Peyer's patch (tissue), 4 donors: Measurements from ENCODE around the gene EFCAB8. TPM values are rescaled to one million over a fixed set of nuclear protein-coding genes. Genes with fewer than 3 reads are reported as not detected.

Source experiments
- DNase-seq, 3 donors: peaks; one replicate each; pipeline ENCODE4 v3.0.0-alpha.2; 2017 to 2019
- H3K27ac ChIP-seq, 4 donors: fragments of 200-600 bp; sonication (generic); one replicate each; pipeline ENCODE4 v1.5.1; 2016 to 2019
- H3K27me3 ChIP-seq, 2 donors: fragments of 200-600 bp; sonication (generic); one replicate each; pipeline ENCODE4 v1.5.1; 2019
- H3K36me3 ChIP-seq, 3 donors: fragments of 200-600 bp; sonication (generic); one replicate each; pipeline ENCODE4 v1.5.1; 2016 to 2019
- H3K4me1 ChIP-seq, 4 donors: fragments of 200-600 bp; sonication (generic); one replicate each; pipeline ENCODE4 v1.5.1; 2016 to 2019
- H3K4me3 ChIP-seq, 4 donors: fragments of 200-600 bp; sonication (generic); 1 replicate in 3 of 4; 2 replicates in 1 of 4; pipeline ENCODE4 v1.5.1; 2016 to 2019; ENCODE audit warnings: mild to moderate bottlenecking in 1 of 4
- H3K9me3 ChIP-seq, 4 donors: fragments of 200-600 bp; sonication (generic); one replicate each; pipeline ENCODE4 v1.5.1; 2016 to 2019; ENCODE audit warnings: mild to moderate bottlenecking in 1 of 4
- POLR2A ChIP-seq, 2 donors: fragments of 450-650 bp; IDR thresholded peaks; one replicate each; pipeline ENCODE4 v1.5.1; 2017; ENCODE audit warnings: antibody characterized with exemption in 2 of 2, mild to moderate bottlenecking in 2 of 2, moderate library complexity in 2 of 2
- total RNA-seq, 4 donors: library from RNA; depleted of rRNA; stranded (reverse); fragments of >200 nt; gene quantifications; one replicate each; pipeline ENCODE4 v1.1.0, GENCODE V29; 2016
- TF ChIP-seq, protein P1 (sequence below), 6 experiments: fragments of 450-650 bp in 4 of 6; fragments of 200-600 bp in 2 of 6; sonication (generic) in 1 of 6; IDR thresholded peaks; one replicate each; pipeline ENCODE4 v1.5.1; 2017 to 2019; ENCODE audit warnings: antibody characterized with exemption in 6 of 6, mild to moderate bottlenecking in 3 of 6, moderate library complexity in 1 of 6

The EFCAB8 gene
- total RNA-seq, 4 donors from 2014 or later: 0.83 TPM; not detected in 3

DNA sequence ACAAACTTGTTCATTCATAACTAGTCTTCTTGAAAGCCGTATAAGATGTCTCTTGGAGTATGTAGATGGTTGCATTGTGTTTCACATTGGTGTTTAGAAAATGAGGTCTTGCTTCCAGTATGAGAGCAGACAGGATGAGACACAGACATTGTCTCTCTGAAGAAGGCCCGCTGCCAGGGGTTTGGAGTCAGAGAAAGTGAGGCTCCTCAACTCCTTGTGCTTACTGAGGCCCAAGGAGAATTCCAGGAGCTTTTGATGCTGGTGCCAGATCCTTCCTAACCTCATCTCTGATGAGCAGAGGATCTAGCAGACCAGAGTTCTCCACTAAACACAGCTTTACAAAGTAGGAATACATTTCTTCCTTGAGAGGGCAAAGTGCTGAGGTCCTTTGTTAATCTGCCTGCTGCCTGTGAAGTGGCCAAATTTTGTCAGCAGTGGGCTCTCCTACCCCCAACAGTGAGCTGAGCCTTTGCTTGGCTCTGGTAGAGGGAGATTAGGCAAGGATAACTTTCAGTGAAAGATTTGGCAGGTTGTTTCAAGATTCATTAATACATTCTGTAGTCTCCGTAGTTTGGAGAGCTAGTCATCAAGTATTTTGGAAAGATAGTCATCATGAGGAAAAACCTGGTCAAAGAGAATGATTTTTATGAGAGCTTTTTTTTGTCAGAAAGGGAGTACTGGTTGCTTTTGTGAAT is 29.3 kb upstream of the EFCAB8 start:
- H3K4me1 ChIP-seq: peaks cover 0 to 13% (median 0%) of the 10 kb centered on the region in 4 donors
- DNase-seq: no peak
- H3K4me3 ChIP-seq: no peak overlapping the region
- H3K27ac ChIP-seq: peak overlapping the region in 2 of 4 donors; percentile 42 to 75
- TF ChIP-seq POLR2A (IDR thresholded peaks at IDR 0.05): no peak
- TF ChIP-seq, protein P1, sequence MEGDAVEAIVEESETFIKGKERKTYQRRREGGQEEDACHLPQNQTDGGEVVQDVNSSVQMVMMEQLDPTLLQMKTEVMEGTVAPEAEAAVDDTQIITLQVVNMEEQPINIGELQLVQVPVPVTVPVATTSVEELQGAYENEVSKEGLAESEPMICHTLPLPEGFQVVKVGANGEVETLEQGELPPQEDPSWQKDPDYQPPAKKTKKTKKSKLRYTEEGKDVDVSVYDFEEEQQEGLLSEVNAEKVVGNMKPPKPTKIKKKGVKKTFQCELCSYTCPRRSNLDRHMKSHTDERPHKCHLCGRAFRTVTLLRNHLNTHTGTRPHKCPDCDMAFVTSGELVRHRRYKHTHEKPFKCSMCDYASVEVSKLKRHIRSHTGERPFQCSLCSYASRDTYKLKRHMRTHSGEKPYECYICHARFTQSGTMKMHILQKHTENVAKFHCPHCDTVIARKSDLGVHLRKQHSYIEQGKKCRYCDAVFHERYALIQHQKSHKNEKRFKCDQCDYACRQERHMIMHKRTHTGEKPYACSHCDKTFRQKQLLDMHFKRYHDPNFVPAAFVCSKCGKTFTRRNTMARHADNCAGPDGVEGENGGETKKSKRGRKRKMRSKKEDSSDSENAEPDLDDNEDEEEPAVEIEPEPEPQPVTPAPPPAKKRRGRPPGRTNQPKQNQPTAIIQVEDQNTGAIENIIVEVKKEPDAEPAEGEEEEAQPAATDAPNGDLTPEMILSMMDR (IDR thresholded peaks at IDR 0.05): no peak
- no peaks in the 10 kb centered on the region for H3K9me3 ChIP-seq
- peaks cover 0 to 40% (median 0%) of the 10 kb centered on the region in 3 donors for H3K36me3 ChIP-seq
- no peaks in the 10 kb centered on the region for H3K27me3 ChIP-seq

DNA sequence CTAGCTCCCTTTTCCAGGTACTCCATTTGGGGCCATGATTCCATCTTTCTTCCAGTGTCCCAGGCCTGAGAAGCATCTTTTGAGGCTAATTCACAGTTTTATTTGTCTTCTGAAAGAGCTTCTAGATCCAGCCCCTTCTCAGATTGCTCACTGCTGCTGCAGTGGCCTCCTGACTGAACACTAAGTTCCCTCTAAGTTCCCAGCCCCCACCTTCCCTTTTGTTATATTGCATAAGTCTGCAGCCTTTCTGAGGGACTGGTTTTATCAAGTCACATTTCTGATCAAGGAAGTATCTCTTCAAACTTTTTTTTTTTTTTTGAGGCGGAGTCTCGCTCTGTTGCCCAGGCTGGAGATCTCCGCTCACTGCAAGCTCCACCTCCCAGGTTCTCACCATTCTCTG is 28.3 kb upstream of the EFCAB8 start:
- H3K4me3 ChIP-seq: no peak overlapping the region
- no peaks in the 10 kb centered on the region for H3K9me3 ChIP-seq
- no peaks in the 10 kb centered on the region for H3K27me3 ChIP-seq
- H3K4me1 ChIP-seq: peaks cover 0 to 13% (median 0%) of the 10 kb centered on the region in 4 donors
- H3K36me3 ChIP-seq: peaks cover 0 to 48% (median 0%) of the 10 kb centered on the region in 3 donors
- no peak for DNase-seq
- H3K27ac ChIP-seq: peak overlapping the region in 2 of 4 donors; percentile 42 to 75
- TF ChIP-seq, protein P1 (IDR thresholded peaks at IDR 0.05): no peak
- TF ChIP-seq POLR2A (IDR thresholded peaks at IDR 0.05): no peak

DNA sequence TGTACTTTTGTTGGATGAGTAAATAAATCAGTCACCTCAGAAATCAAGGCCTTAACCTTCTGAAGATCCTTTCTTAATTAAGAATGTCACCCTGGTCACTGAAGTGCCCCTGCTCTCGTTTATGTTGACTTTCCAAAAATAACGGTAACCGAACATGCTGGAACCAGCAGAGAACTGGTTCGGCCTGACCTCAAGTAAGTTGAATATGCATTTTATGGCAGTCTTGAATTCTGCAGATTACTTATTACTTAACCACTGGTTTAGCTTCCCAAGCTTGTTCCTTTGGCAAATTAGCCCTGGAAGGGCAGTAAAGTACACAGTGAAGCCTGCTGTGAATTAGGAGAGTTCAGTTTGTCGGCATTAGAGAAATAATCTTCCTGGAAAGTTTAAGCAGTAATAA is 26.7 kb upstream of the EFCAB8 start:
- TF ChIP-seq POLR2A (IDR thresholded peaks at IDR 0.05): no peak
- TF ChIP-seq, protein P1 (IDR thresholded peaks at IDR 0.05): no peak
- H3K27ac ChIP-seq: no peak overlapping the region

DNA sequence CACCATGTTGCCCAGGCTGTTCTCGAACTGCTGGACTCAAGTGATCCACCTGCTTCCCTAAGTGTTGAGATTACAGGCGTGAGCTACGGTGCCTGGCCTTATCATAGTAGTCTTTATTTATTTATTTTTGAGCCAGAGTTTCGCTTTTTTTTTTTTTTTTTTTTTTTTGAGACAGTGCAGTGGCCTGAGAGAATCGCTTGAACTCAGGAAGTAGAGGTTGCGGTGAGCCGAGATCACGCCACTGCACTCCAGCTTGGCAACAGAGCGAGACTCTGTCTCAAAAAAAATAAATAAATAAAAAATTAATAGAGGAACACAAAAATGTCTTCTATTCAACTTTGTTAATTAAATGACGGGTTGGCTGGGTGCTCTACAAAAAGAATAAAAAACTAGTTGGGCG is 26.1 kb upstream of the EFCAB8 start:
- peak in 1 of 3 donors; percentile 61 for DNase-seq
- Histone ChIP-seq H3K27me3 (no peaks in the 10 kb centered on the region), H3K27ac (no peak overlapping the region), H3K36me3 (peaks cover 0 to 50% (median 0%) of the 10 kb centered on the region in 3 donors), H3K4me1 (peaks cover 0 to 13% (median 0%) of the 10 kb centered on the region in 4 donors), H3K9me3 (no peaks in the 10 kb centered on the region), H3K4me3 (no peak overlapping the region)
- TF ChIP-seq, protein P1 (IDR thresholded peaks at IDR 0.05): no peak
- TF ChIP-seq POLR2A (IDR thresholded peaks at IDR 0.05): no peak

More for the DNA sequence above, 26.7 kb upstream of the EFCAB8 start:
- H3K36me3 ChIP-seq: peaks cover 0 to 50% (median 0%) of the 10 kb centered on the region in 3 donors
- H3K9me3 ChIP-seq: no peaks in the 10 kb centered on the region
- DNase-seq: no peak
- H3K27me3 ChIP-seq: no peaks in the 10 kb centered on the region
- peaks cover 0 to 13% (median 0%) of the 10 kb centered on the region in 4 donors for H3K4me1 ChIP-seq
- H3K4me3 ChIP-seq: no peak overlapping the region

GRCh38 chr20:32834972-32835371 is 23.8 kb upstream of the EFCAB8 start:
- no peak for TF ChIP-seq POLR2A (IDR thresholded peaks at IDR 0.05)
- TF ChIP-seq, protein P1 (IDR thresholded peaks at IDR 0.05): no peak
- Histone ChIP-seq H3K36me3 (peaks cover 0 to 63% (median 0%) of the 10 kb centered on the region in 3 donors), H3K27ac (no peak overlapping the region), H3K4me3 (no peak overlapping the region), H3K27me3 (no peaks in the 10 kb centered on the region), H3K9me3 (no peaks in the 10 kb centered on the region), H3K4me1 (peaks cover 0 to 2% (median 0%) of the 10 kb centered on the region in 4 donors)
- DNase-seq: no peak
